GM21825 (cell line): Measurements from ENCODE around the gene LACRT.
"Not testable (repeated sequence)": the region's sequence is repeated elsewhere in the genome, so short reads cannot be mapped to it uniquely, and the experiment has no call there.

Experiments
- ATAC-seq: cut with Tn5 transposase; IDR thresholded peaks from one replicate; pipeline ENCODE4 v1.9.1; 2021; ENCODE audit warnings: mild to moderate bottlenecking, moderate library complexity; ENCODE audit not compliant: unreplicated experiment

LACRT gene

DNA sequence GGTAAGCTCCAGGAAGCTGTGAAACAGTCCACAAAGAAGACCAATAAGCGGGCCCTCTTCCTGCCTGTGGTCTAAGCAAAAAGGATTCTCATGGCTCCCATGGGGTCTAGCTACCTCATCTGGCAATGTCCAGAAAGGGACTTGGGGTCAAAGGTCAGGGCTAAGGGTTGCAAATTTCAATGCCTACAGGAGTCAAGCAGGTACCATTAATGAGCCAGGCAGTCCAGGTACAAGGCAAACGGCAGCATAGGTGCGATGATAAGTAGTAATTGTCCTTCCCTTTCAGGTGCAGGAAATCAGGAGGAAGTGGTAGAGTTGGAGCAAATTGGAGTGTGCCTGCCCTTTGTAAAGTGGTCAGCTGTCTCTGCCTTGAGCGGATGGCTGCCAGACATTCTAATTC is 6.4 kb upstream of the LACRT start:
- ATAC-seq, result no peak

- not testable (repeated sequence) for ATAC-seq
Measured at GRCh38 chr12:54639112-54639511, 4.4 kb upstream of the LACRT start.

DNA sequence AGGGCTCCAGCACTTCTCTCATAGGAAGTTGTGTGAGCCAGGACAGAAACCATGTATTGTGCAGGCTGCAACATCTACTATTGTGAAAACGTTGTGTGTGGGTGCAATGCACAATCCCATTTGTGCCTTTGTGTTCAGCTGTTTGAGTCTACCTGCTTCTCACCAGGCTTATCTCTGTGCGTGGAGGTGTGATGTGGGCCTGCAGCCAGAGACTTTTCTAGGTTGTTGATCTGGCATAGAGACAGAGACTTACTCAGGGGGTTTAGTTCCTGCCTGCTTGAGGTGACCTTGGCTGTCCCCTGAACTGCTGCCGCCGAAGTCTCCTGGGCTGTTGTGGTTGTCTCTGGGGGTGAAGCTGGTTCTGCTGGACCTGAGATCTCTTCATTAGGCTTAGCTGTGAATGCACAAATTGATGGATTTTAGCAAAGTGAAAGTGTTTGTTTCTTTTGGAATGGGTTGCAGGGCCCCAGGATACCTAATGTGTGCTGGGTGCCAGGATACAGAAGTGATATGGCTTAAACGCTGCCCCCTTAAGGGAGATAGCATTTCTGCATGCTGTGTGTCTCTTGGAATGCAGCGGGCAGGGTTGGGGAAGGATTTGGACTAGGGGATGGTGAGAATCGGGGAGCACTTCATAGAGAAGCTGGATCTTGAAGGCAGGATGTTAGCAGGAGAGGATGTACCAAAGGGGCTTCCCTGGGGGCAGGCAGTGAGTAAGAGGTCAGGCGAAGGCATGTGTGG is 2.5 kb downstream of the LACRT start:
- ATAC-seq, result no peak

DNA sequence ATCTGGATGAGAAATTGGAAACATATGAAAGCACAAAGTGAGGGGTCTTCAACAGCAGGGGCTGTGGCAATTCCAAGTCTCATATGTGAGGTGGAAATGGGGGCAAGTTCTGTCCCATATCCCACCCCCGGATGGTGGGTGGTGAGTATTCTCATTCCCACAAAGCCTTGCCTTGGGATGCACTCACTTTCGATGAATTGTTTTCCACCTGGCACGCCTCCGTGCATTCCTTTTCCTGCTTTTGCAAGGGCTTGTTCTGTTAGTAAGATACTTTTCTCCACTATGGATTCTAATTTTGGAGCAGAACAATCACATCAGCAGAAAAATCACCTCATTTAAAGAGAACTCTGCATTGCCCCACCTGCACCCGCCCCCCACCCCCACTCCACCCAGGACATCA is 3.1 kb downstream of the LACRT start:
- no peak for ATAC-seq

GRCh38 chr12:54629925-54630324 is 4.8 kb downstream of the LACRT start:
- ATAC-seq, result no peak

GRCh38 chr12:54628186-54628846 is 6.4 kb downstream of the LACRT start:
- ATAC-seq, result no peak

- no peak for ATAC-seq
Measured at GRCh38 chr12:54627304-54627703, 7.4 kb downstream of the LACRT start.

DNA sequence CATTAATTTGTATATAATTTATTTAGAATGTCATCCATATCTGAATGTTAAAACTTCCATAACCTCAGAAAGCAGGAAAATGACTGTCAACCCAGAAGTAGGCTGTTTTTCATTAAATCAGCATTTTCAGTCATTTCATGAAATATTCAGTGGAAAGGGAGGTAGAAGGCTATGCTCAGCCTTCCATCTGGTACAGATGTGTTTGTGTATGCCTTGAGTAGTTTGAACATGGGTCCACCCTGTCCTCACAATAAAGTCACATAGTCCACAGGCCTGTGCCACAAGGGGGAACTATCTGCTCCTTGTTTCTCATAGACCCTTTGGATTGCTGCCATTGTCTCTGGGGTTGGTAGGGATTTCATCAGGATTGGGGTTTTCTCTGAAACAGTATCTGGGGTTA is 9.1 kb downstream of the LACRT start:
- ATAC-seq, result no peak

GRCh38 chr12:54624315-54625279 is 10.1 kb downstream of the LACRT start:
- ATAC-seq, result no peak

DNA sequence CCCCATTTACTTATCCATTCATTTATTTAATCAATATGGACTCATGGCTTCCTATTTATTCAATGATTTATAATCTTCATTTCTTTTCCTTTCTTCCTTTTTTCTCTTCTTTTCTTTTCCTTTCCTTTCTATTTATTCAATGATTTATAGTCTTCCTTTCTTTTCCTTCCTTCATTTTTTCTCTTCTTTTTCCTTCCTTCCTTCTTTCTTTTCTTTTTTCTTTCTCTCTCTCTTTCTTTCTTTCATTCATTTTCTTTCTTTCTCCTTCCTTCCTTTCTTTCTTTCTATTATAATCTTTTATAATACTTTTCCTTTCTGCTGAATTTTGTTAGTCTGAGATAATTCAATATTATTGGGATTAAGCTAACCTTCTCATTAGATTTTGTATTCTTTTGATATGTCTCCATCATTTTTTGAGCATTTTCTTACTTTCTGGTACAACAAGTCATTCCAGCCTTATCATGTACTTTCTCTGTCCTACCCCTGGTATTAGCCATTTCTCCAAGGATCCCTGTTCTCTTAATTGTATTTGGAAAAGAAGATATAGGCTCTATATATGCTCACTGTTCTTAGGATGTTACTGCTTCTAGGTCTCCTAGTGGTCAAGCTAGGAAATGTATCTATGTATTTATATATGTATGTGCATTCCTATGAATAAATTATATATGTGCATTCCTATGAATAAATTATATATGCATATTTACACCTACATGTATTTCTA is 12.1 kb downstream of the LACRT start:
- no peak for ATAC-seq

GRCh38 chr12:54616933-54617680 is 17.6 kb downstream of the LACRT start:
- ATAC-seq, result no peak

DNA sequence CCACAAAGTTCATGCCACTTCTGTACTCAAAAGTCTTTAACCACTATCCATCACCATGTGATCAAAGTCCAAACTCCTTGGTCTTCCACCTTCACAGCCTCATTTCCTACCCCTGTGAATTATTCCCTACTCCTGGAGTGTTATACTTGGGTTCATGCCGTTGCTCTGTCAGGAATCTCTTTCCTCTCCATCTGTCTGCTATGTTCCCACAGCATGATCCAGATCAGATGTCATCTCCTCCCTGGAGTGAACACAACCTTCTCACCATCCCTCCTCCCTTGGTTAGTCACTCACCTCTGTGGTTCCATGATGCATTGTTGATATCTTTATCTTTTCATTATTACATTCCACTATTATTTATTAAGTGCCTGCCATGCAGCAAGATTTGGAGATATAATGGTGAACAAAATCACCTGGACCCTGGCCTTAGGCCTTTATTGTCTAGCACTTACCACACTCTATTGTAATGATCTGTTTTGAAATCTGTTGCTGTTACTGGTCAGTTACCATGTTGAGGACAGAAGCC is 22.4 kb downstream of the LACRT start:
- no peak for ATAC-seq

DNA sequence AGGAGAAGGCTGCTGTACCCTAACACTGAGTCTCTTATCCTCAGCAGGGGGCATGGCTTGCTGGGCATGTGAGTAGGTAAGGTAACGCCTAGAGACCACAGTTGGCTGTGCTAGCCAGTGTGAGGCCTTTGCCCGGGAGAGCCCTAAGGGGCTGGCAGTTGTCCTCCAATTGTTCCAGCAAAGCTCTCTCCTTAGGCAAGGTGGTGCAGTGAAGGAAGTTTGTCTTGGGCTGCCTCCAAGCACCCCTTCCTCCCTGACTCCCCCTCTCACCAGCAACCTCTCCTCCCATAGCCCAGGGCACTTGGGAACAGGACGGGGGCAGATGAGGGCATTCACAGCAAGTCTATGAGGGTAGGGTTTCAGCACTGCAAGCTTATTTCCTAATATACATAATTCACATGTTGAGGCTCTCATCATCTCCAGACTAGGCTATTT is 23.0 kb downstream of the LACRT start:
- no peak for ATAC-seq

GRCh38 chr12:54608769-54609168 is 25.9 kb downstream of the LACRT start:
- no peak for ATAC-seq

- no peak for ATAC-seq
Measured at GRCh38 chr12:54608156-54608555, 26.5 kb downstream of the LACRT start.

DNA sequence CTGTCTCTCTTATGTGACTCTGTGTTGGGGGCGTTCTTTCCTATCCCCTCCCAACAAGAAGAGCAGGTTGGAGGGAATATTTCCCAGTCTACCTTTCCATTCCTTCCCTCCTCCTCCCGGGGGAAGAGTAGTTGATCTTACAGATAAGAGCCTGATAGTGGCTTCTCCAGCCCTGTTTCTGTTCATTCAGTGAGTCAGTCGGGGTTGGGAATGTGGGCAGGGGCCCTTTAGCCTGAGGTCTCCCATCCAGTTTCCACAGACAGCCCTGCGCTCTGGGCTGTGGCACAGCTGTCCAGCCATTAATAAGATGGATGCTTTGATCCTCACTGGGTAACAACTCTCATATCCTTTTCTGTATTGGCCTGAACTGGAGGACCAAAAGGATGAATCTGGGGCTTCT is 28.1 kb downstream of the LACRT start:
- ATAC-seq, result no peak

DNA sequence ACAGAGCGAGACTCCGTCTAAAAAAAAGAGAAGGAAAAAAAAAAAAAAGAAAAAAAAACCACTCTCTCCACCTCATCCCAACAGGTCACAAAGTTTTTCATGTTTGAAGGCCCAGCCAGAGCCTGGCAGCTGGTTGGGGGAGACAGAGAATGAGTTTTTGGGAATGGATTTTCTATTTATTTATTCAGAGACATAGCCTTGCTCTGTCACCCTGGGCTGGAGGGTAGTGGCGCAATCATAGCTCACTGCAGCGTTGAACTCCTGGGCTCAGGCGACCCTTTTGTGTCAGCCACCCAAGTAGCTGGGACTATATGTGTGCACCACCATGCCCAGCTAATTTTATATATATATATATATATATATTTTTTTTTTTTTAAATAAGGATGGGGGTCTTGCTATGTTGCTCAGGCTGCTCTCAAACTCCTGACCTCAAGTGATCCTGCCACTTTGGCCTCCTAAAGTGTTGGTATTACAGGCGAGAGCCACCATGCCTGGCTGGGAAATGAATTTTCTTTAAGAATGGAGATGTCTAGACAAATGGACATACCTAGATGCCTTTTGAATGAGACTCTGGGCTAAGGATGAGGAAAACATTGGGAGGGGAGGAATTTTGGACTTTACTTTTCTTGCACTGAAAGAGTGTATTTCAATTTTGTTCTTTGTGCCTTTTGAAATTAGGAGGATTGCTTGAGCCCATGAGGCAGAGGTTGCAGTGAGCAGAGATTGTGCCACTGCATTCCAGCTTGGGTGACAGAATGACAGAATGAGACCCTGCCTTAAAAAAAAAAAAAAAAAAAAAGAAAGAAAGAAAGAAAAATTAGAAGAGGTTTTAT is 29.3 kb downstream of the LACRT start:
- no peak for ATAC-seq

DNA sequence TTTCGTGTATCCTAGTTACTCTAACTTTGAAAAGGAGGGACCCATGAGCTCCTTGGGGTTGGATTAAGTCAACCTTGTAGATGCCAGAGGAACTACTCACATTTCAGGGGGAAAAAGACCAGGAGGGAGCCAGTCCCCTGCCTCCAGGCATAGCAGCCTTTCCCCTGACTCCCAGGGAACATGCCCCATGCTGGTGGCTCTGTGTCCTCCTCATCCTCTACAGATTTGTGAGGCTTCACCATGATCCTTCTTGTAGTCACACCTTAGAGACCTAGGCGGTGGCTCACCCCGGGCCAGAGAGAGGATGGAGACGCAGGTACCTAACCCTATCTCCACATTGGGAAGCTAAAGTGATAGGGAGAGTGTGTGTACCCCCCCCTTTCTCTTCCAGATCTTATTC is 30.3 kb downstream of the LACRT start:
- no peak for ATAC-seq

- ATAC-seq, result no peak
Measured at GRCh38 chr12:54603872-54604271, 30.8 kb downstream of the LACRT start.
